Activated CD4-positive, alpha-beta T cell treated with anti-CD3 and anti-CD28 coated beads, Interleukin-2, Interleukin-4, amounts not matched to agents 100 ng/mL and 50 ng/mL, durations not matched to agents 16 hours and 8 hours (primary cell): ENCODE results near the gene VPS13D.

ENCODE experiments used
- DNase-seq: peaks from one replicate; pipeline ENCODE4 v3.0.0-alpha.2; 2020; ENCODE audit warnings: low spot score

VPS13D gene

DNA sequence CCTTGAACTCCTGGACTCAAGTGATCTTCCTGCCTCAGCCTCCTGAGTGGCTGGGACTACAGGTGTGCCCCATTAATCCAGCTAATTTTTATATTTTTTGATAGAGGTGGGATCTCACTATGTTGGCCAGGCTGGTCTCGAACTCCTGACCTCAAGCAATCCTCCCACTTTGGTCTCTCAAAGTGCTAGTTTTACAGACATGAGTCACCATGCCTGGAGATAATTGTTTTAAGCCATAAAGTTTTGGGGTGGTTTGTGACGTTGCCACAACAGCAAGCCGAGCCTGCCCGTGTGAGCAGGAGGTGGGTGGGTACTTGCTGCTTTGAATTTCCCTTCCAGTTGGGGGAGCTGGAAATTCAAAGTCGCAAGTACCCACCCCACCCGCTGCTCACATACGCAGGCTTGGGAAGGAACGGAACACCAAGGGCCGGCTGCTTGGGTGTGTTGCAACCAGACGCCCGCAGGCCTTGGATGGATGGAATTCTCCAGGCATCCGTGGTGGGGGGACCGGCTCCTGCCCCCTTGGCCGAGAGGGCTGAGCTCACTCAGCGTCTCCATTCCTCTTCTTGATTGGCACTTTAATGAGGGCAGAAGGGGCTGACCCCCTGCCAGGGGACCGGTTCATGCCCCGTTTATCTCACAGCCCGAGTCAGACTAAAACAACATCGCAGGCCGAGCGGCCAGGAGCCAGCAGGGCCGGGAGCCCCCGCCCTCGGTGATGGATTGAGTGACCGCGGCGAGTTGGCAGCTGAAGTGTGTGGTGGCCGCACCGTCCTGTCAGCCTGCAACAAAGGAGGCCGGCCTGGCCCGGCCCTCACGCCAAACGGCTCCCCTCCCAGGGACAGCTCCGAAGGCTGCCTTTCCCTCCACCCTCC is 310.1 kb downstream of the VPS13D start:
- DNase-seq = no peak

DNA sequence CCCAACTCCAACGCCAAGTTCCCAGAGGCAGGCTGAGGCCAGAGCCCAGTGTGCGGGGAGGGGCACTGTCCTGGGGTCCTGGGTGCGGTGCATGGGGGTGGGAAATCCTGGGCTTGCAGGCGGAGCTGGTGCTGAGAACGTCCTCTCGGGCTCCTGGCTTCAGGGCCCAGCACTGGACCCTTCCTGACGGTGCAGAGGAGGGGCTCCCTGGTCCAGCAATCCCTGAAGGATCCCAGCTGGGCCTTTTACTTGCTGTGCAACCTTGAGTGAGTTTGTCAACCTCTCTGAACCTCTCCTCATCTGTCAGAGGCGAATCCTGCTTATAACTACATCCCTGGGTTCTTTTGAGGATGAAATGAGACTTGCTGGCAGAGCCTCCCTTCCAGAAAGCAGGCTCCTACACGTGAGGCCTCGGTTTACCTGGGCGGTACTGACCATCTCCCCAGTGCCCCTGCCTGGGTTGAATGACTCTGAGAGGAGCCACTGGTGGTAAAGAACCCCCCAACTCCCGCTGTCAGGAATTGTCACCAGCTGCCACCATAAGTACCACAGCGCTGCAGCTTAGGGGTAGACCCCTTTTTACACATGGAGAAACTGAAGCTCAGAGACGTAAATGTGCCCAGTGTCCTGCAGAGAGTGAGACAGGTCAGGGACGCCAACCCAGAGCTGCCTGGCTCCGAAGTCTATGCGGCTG is 310.9 kb downstream of the VPS13D start:
- no peak for DNase-seq

DNA sequence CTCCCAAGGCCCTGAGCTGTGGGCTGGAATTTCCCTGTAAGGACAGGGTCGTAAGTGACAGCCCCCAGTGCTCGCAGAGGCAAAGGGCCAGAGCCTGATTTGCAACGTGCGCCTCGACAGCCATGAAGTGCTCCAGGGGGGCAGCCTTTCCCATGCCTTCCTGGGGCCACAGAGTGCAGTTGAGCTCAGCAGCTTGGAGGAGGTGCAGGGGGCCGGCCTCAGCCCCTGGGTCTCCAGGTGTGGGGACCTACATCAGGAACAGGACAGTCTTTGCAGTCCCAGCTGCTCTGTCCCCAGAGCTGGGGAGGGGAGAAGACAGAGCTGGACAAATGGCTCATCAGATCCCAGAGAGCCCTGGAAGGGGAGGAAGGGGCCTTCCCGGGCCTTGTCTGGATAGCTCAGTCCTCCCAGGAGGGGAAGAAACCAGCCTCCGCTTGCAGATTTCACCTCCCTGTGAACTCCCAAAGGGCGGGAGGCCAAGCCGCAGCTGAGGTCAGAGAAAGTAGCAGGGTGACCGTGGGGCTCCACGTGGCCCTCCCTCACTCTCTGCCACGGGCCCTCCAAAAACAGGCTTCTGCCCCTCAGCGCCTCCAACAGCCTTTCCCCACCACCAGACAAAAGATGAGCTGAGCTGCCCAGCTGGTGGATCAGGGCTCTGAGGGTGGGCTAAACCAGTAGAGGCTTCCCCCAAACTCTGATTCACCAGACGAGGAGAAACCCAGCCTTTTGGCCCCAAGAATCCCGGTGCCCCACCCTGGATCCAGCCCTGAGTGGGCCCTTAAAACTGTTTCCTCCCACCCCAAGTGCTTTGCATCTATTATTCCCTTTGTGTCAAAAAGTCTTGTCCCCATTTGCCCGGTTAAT is 311.7 kb downstream of the VPS13D start:
- DNase-seq = no peak

DNA sequence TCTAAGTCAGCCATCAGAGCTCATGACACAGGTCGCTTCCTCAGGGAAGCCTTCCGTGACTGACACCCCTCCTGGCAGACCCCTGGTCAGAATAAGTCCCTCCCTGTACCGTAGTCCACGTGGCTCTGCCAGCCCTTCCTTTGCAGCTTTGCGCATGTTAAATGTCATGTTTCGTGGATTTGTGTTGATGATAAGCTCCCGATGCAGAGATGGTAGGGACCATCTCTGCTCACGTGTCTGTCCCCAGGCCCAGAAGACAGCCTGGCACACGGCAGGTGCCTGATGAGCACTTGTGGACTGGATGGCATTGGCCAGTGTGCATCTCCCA is 312.3 kb downstream of the VPS13D start:
- DNase-seq = no peak

DNA sequence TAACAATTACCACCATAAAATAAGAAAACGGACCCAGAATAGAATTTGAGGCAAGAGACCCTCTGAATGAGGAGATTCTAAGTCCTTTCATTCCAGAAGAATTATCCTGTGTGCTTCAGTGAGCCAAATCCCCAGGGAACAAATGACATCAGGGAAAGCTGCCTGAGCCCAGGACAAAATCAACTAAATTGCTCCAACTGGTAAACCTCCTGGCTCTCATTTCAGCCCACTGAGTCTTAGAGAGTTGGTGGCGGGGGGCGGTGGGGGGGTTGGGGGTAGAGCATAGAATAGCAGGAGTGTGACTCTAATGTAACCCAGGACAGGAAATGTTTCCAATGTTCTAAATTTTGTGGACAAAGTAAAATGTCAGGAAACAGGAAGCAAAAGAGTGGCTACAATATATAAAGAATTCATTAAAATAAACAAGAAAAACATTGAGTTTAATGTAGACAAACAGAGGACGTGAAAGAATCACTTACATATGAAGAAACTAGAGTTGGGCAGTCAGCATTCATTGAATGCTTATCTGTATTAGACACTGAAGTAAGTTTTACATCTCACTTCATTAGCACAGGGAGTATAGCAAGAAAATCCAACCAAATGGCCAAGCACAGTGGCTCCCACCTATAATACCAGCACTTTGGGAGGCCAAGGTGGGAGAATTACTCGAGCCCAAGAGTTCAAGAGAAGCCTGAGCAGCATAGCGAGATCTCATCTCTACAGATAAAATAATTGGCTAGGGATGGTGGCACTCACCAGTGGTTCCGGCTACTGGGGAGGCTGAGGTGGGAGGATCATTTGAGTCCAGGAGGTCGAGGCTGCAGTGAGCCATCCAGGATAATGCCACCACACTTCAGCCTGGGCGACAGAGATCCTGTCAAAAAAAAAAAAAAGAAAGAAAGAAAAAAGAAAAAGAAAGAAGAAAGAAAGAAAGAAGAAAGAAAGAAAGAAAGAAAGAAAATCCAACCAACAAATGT is 313.1 kb downstream of the VPS13D start:
- DNase-seq = no peak

DNA sequence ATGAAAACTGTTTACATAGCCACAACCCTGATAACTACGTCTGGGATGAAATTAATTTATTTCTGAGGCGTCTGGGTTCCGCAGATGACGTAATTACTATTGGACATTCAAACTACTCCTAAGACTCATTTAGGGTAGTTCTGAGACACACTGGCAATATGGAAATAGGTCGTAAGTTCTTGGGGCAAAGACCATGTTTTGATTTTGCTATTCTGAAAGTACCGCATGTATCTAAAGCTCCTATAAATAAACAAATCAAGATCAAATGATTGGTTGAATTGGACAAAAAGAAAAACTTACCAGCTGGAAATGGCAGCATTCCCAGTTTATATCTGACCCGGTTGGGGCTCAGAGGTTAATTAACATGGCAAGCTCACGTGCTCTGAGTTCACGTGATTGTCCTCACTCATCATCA is 313.9 kb downstream of the VPS13D start:
- DNase-seq = no peak

DNA sequence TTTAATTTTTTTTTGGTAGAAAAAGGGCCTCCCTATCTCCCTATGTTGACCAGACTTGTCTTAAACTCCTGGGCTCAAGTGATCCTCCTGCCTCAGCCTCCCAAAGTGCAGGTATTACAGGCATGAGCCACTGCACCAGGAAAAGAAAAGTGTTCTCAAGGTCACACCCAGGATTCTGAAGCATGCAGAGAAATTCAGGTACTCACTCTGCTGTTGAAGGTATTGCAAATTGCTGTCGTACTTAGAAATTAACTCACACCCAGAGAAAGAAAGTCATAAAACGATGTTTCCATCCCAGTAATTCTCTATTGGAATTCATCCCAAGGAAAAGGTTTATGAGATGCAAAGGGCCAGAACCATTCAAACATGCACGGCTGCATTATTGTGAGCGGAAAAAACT is 314.5 kb downstream of the VPS13D start:
- DNase-seq = no peak

DNA sequence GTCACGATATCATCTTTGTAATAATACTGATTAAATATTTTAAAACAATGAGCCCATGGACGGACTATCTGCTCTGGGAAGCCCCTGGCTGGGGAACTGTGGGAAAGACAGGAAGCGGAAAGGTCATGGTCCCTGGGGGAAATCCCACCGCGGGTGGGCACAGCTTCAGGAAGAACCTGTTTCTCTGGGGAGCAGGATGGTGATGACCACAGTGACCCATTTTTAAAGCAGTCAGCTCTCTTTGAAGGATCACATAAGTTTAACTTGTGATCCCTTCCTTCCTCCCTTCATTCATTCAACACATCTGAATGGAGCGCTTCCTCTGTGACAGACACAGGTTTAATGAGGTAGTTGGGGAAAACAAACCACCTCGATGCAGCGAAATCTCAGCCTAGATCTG is 315.2 kb downstream of the VPS13D start:
- DNase-seq = no peak

DNA sequence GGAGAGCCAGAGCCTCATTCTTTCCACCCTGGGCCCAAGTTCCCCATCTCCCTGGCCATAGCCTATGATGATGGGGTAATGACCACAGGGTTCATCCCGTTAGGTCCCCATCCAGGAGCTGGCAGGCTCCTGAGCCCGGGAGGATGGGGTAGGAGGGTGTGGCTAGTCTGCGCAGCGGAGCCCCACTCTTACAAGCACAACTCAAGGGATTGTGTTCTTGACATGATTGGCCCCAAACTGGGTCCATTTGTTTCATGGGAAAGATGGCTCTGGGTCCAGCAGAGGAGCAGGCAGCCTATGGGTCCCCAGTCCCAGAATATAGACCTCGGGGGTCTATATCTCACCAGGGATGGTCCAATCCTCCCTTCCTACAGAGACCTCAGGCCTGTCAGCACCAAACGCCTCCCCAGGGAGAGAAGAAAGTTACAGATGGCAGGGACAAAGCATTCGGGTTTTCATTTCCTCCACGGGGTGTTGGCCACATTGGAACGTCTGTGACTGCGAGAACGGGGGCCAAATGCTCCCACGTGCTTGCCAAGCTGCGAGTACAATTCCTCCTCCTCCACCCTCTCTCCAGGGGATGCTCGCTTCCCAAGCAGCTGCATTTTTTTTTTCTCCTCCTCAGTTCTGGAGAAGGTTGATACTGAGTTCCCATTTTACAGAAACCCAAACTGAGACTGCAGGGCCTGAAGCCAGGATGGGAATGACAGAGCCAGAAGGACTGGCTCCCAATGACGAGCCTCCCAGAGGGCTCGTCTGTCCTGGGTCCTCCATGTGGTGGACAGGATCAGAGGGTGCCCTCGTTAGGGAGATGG is 317.1 kb downstream of the VPS13D start:
- no peak for DNase-seq

DNA sequence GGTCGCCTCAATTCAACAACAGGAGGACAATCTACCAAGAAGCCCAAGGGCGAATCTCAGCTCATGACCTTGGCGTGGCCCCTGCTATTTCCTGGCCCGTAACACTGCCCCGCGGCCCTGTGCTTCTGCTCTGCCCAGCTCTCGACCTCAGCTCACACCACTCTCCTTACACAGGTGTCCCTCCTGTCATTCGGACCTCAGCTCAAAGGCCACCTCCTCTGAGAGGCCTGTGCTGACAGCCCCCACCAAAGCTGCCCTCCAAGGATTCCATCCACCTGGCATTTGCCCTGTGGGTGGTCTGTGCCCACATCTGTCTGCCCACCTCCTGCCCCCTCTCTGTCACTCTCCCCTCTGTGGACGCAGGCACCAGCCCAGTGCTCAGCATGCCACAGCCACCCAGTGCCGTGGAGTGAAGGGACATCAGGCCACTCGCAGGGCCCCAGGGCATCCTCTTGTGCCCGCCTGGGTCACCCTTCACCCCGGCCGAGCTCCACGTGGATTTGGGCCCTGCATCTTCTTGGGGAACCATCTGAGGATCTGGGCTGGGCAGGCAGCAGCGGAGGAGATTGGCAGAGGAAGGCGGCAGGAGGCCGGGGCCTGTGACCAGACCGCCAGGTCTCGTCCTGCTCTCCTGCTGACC is 317.9 kb downstream of the VPS13D start:
- no peak for DNase-seq

DNA sequence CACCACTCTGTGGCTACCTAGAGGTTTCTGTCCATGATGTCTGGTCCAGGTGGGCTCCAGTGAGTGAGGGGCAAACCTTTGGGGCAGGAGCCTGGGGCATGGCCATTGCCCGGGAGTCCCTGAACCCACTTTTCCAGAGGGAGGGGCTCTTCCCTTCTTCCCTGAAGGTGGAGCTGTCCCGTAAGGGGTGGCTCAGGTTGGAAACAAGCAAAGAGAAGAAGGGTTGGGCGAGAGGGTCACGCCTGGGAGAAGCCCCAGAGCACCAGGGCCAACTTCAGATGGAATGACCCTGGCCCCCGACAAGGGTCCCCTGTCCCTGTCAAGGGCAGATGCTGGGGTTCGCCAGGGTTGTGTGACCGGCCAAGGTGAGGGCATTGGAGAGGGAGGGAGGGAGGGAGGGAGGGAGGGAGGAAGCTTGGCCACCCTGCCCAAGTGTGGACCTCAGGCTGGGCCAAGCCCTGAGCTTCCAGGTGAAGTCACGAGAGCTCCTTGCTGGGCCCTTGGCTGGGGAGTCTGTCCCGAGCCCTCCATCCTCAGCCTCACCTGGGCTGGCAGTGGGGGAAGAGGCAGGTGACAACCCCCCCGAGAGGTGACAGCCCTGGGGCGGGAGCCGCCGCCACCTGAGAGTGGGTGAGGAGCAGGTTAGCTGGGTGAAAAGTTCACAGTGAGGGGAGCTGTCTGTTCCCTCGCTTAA is 318.6 kb downstream of the VPS13D start:
- DNase-seq = no peak

DNA sequence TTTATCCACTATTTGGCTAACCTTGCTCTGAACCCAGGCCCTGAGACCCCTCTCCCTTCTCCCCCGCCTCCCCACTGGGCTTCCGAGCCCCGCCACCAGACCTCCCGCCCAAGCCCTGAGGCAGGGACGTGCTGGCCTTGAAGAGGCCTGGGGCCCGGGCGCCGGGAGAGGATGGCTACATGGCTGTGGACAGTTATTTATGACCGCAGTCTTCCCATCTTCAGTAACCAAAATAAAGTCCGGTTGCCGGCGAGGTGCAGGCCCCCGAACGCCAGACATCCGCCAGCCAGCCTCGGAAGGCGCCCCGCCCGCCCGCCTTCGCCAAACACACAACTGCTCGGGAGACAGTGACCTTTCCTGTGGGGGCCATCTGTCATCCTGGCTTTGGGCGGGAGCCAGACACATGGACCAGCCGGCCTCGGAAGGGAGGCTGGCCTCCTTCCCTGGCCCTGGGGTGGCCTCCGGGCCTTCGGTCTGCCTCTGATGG is 319.2 kb downstream of the VPS13D start:
- no peak for DNase-seq

DNA sequence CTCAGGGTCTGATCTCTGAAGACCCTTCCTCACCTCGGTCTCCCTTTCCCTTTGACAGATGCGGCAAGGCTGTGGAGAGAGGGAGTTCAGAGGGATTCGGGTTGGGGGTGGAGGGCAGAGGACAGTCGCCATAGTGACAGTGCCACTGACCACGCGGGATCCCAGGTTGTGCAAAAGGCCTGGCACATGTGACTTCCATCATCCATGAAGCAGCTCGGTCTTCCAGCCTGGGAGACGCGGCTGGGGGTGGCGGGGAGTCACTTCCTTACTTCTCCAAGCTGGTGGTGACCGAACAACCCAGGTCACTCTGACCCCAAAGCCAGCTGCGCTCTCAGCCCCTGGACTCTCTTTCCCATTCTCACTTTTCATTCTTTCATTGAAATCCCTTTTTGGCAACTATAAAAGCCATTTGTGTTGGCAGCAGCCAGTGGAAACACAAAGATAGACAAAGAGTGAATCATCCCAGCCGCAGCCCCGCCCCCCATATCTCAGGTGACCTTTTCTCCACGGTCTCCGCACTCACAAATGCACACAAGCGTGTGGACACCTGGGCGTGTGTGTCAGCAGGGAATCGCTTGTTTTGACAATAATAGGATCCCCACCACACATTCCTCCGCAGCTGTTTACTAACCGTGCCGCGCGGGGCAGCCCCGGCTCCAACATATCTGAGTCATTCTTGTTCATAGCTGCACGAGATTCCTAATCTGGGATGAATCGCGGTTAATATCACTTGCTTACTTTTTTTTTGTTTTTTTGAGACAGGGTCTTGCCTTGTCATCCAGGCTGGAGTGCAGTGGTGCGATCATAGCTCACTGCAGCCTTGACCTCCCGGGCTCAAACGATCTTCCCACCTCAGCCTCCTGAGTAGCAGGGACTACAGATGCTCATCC is 319.9 kb downstream of the VPS13D start:
- no peak for DNase-seq

DNA sequence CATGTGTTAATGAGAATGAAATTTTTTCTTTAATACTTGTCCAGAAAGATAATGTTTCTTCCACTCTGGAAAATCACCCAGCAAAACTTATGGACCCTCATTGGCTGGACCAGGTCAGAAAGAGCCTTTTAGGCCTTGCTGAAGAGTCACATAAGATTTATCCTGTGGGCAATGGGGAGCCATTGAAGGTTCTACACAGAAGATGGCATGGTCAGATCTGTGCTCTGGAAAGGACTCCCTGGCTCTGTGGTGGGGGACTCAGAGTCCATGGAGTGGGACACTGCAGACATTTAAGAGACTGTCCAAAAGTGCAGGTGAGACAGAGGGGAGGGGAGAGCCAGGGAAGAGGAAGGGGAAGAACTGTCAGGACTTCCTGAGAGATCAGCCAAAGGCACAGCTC is 321.8 kb downstream of the VPS13D start:
- DNase-seq = no peak

DNA sequence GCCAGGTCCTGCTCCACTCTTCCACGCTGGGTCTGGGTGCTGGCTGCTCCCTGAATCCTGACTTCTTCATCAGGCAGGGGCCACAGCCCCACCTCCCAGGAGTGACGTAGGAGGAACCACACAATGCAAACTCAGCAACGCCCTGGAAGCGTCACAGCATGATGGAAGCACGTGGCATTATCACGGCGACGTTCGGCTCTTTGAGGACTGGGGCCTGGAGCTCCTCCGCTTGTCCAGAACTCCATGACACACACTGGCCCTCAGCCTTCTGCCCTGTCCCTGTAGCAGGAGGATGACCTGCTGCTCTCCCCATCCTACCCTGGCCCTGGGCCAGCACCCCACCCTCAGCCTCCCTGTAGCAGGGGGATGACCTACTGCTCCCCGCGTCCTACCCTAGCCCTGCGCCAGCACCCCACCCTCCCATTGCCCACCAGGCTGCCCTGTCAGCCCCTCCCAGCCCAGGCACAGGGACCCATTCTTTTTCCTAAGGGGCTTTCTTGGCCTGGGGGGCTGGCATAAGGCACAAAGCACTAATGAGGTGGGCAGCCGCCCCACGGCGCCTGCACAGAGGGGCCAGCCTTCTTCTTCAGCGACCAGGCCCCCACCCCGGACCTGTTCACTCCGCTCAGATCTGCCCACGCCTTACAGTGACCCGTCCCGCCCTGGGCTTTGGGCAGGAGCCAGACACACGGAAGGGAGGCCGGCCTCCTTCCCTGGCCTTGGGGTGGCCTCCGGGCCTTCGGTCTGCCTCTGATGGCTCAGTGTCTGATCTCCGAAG is 322.5 kb downstream of the VPS13D start:
- DNase-seq = no peak

DNA sequence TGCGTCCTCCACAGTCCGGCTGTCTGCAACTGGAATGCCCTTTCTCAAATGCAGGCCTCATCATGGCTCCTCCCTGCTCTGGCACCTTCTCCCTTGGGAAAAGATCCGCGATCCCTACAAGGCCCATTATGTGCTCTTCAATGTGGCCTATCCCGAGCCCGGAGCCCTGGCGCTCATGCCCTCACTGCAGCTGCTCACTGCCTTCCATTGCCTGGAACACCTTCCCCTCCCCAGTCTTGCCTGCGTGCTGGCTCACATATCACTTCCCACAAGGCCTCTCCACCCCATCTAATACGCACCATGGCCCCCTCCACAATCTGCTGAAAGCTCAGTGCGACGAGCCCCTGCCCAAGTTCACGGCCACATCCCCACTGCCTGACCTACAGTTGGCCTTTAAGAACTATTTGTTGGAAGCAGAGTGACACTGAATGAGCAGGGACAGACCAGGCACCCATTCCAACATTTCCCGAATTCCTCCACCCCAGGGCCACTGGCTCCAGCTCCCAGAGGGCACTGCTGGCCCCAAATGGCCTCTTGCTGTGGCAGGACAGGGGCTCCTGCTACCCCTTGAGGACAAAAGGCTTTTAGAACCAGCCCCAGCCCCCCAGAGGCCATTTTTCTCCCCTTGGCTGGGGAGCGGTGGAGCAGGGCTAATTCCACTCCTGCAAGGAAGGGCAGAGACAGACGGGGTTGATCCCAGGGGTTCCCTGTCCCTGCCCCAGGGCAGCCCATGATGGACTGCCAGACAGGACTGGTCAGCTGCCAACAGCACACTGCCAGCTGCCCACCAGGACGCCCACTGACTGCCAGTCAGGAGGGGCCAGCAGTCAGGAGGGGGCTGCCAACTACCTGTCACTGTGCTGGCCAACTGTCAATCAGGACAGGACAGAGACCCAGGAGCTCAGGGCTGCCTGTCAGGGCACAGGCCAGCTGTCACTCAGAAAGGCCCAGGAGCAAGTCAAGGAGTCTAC is 323.4 kb downstream of the VPS13D start:
- DNase-seq = no peak
